ENCODE measurements around the gene ECEL1.
A peak's percentile ranks its signal among the peaks of the same experiment; 100 is the strongest.

Gene ECEL1

GRCh38 chr2:232521959-232522622 is 34.5 kb upstream of the ECEL1 start:
- no peak overlapping the region for H3K27ac ChIP-seq
- no peak for TF ChIP-seq ZFX (IDR thresholded peaks at IDR 0.05)
- TF ChIP-seq CTCF (conservative IDR thresholded peaks at IDR 0.05): peak; percentile 90

- TF ChIP-seq ZFX (IDR thresholded peaks at IDR 0.05) (no peak), CTCF (conservative IDR thresholded peaks at IDR 0.05) (no peak)
- H3K27ac ChIP-seq: no peak overlapping the region
Observed at GRCh38 chr2:232521098-232521497, 33.5 kb upstream of the ECEL1 start.

GRCh38 chr2:232520489-232520888 is 32.9 kb upstream of the ECEL1 start:
- no peak overlapping the region for H3K27ac ChIP-seq

GRCh38 chr2:232519581-232520438 is 32.2 kb upstream of the ECEL1 start, which contains the start of gene PRSS56:
TSS of gene PRSS56 (plus strand) at chr2:232520388. CDS start at chr2:232520599, 211 bp downstream.
- TF ChIP-seq ZFX (IDR thresholded peaks at IDR 0.05): no peak
- no peak for TF ChIP-seq CTCF (conservative IDR thresholded peaks at IDR 0.05)
- no peak within 1 kb of the TSS for H3K27ac ChIP-seq

More at GRCh38 chr2:232520489-232520888, 32.9 kb upstream of the ECEL1 start:
- TF ChIP-seq ZFX (IDR thresholded peaks at IDR 0.05) (no peak), CTCF (conservative IDR thresholded peaks at IDR 0.05) (no peak)

GRCh38 chr2:232518844-232519243 is 31.2 kb upstream of the ECEL1 start:
- no peak overlapping the region for H3K27ac ChIP-seq
- TF ChIP-seq ZFX (IDR thresholded peaks at IDR 0.05): no peak
- no peak for TF ChIP-seq CTCF (conservative IDR thresholded peaks at IDR 0.05)

GRCh38 chr2:232516551-232516950 is 28.9 kb upstream of the ECEL1 start:
- no peak overlapping the region for H3K27ac ChIP-seq
- TF ChIP-seq CTCF (conservative IDR thresholded peaks at IDR 0.05): no peak
- TF ChIP-seq ZFX (IDR thresholded peaks at IDR 0.05): no peak

GRCh38 chr2:232515639-232516038 is 28.0 kb upstream of the ECEL1 start:
- no peak overlapping the region for H3K27ac ChIP-seq
- TF ChIP-seq CTCF (conservative IDR thresholded peaks at IDR 0.05) (no peak), ZFX (IDR thresholded peaks at IDR 0.05) (no peak)
